GM23338 (cell line): ENCODE measurements around the gene HOXA1.
A peak's percentile ranks its signal among the peaks of the same experiment; 100 is the strongest.

ENCODE experiments used
- CTCF ChIP-seq, 2 experiments: fragments of 200-600 bp in 1 of 2; sonication (generic) in 1 of 2; conservative IDR thresholded peaks; 2 replicates each; pipeline versions ENCODE4 v1.5.1 to v1.6.1; 2016 to 2017; ENCODE audit warnings: antibody characterized with exemption in 2 of 2, low read depth in 2 of 2, mild to moderate bottlenecking in 2 of 2, moderate library complexity in 1 of 2
- EZH2 ChIP-seq: fragments of 200-600 bp; sonication (generic); IDR thresholded peaks from one replicate; pipeline ENCODE4 v1.8.0; 2017; ENCODE audit warnings: antibody characterized with exemption, mild to moderate bottlenecking, low read depth; ENCODE audit not compliant: unreplicated experiment

GRCh38 chr7:27099453-27100370, 3.9 kb upstream of the HOXA1 start:
- TF ChIP-seq CTCF (conservative IDR thresholded peaks at IDR 0.05; ENCODE audit: low read depth in 2 of 2) (no peak), EZH2 (peak; percentile 21)
